Measurements from ENCODE around the gene GRIN3B.

GRCh38 chr19:955803-956765 lies 44.1 kb upstream of the GRIN3B start:
- TF ChIP-seq POLR2A (IDR thresholded peaks at IDR 0.05; ENCODE audit: low read depth, low read length): 0 out of 2 replicates have a peak, but pooled peaks have one; percentile 3
- TF ChIP-seq POLR2AphosphoS5 (IDR thresholded peaks at IDR 0.05; ENCODE audit: low read depth, low read length): no peak

Data from GM12892 (cell line).